NK-92 treated with Interleukin-12 subunit alpha and Interleukin-12 subunit beta, amount 100 ng/mL, for 24 hours (cell line): Measurements from ENCODE around the gene NIN.

Experiments
- DNase-seq: peaks from one replicate; lab custom pipeline; 2025; lab: John Stamatoyannopoulos, UW

NIN gene

GRCh38 chr14:50762931-50763300 is 68.0 kb downstream of the NIN start:
- no peak for DNase-seq

- no peak for DNase-seq
Measured at GRCh38 chr14:50762001-50762930, 68.7 kb downstream of the NIN start.

GRCh38 chr14:50759800-50760543 is 71.0 kb downstream of the NIN start:
- DNase-seq = no peak

- DNase-seq = no peak
Measured at GRCh38 chr14:50758945-50759344, 72.0 kb downstream of the NIN start.

GRCh38 chr14:50758305-50758704 is 72.7 kb downstream of the NIN start:
- DNase-seq = no peak

- DNase-seq = no peak
Measured at GRCh38 chr14:50757702-50758101, 73.3 kb downstream of the NIN start.

GRCh38 chr14:50756300-50756699 is 74.7 kb downstream of the NIN start:
- no peak for DNase-seq

- DNase-seq = no peak
Measured at GRCh38 chr14:50750323-50750722, 80.6 kb downstream of the NIN start.

GRCh38 chr14:50745401-50746058 is 85.4 kb downstream of the NIN start:
- DNase-seq = no peak

- DNase-seq = no peak
Measured at GRCh38 chr14:50744231-50744630, 86.7 kb downstream of the NIN start.

GRCh38 chr14:50741567-50741966 is 89.4 kb downstream of the NIN start:
- DNase-seq = no peak

GRCh38 chr14:50740856-50741255 is 90.1 kb downstream of the NIN start:
- DNase-seq = no peak

GRCh38 chr14:50739186-50739585 is 91.8 kb downstream of the NIN start:
- no peak for DNase-seq

- peak; percentile 4 for DNase-seq
Measured at GRCh38 chr14:50736932-50737419, 94.0 kb downstream of the NIN start.

- DNase-seq = no peak
Measured at GRCh38 chr14:50734950-50735695, 95.8 kb downstream of the NIN start.

- no peak for DNase-seq
Measured at GRCh38 chr14:50733494-50733893, 97.5 kb downstream of the NIN start.

- no peak for DNase-seq
Measured at GRCh38 chr14:50728836-50729235, 102.1 kb downstream of the NIN start.

GRCh38 chr14:50726372-50727107 is 104.4 kb downstream of the NIN start:
- no peak for DNase-seq

- no peak for DNase-seq
Measured at GRCh38 chr14:50725761-50726160, 105.2 kb downstream of the NIN start.

GRCh38 chr14:50719911-50720759 is 110.8 kb downstream of the NIN start:
- DNase-seq = no peak
